Raji (cell line): Measurements from ENCODE around the gene GPR137B.

Experiments used
- POLR2A ChIP-seq: IDR thresholded peaks from 2 replicates; pipeline ENCODE4 v1.6.1; 2011; ENCODE audit warnings: low read depth, low read length, control low read depth; ENCODE audit not compliant: insufficient read depth

Gene GPR137B

GRCh38 chr1:236242568-236242967 is 100.2 kb downstream of the GPR137B start:
- TF ChIP-seq POLR2A = no peak

- no peak for TF ChIP-seq POLR2A
Observed at GRCh38 chr1:236247286-236247685, 104.9 kb downstream of the GPR137B start.

GRCh38 chr1:236251587-236251986 is 109.2 kb downstream of the GPR137B start:
- TF ChIP-seq POLR2A = no peak

- no peak for TF ChIP-seq POLR2A
Observed at GRCh38 chr1:236253119-236253518, 110.8 kb downstream of the GPR137B start.

- TF ChIP-seq POLR2A = no peak
Observed at GRCh38 chr1:236253918-236254637, 111.7 kb downstream of the GPR137B start.

GRCh38 chr1:236257216-236257615 is 114.9 kb downstream of the GPR137B start:
- TF ChIP-seq POLR2A = no peak

GRCh38 chr1:236258114-236258622 is 115.8 kb downstream of the GPR137B start:
- no peak for TF ChIP-seq POLR2A
